Esophagus squamous epithelium (tissue), 5 donors: ENCODE results near the gene MPPED2. TPM values are rescaled to one million over a fixed set of nuclear protein-coding genes. Genes with fewer than 3 reads are reported as not detected.

Experiments used
- DNase-seq: peaks from one replicate; lab custom pipeline; 2025; lab: John Stamatoyannopoulos, UW
- H3K27ac ChIP-seq, 4 donors: fragments of 200-600 bp; sonication (generic); one replicate each; pipeline ENCODE4 v1.5.1; 2016 to 2019; ENCODE audit warnings: mild to moderate bottlenecking in 1 of 4
- H3K27me3 ChIP-seq, 4 donors: fragments of 200-600 bp; sonication (generic); 1 replicate in 3 of 4; 2 replicates in 1 of 4; pipeline versions ENCODE4 v1.5.1 to v1.6.0; 2017 to 2021; ENCODE audit warnings: antibody characterized with exemption in 1 of 4
- H3K36me3 ChIP-seq, 3 donors: fragments of 200-600 bp; sonication (generic); one replicate each; pipeline ENCODE4 v1.5.1; 2016 to 2019
- H3K4me1 ChIP-seq, 3 donors: fragments of 200-600 bp; sonication (generic); one replicate each; pipeline ENCODE4 v1.5.1; 2017 to 2019
- H3K4me3 ChIP-seq, 4 donors: fragments of 200-600 bp; sonication (generic); 1 replicate in 3 of 4; 2 replicates in 1 of 4; pipeline ENCODE4 v1.5.1; 2016 to 2019; ENCODE audit warnings: mild to moderate bottlenecking in 2 of 4, moderate library complexity in 1 of 4
- H3K9me3 ChIP-seq, 3 donors: fragments of 200-600 bp; sonication (generic); one replicate each; pipeline ENCODE4 v1.5.1; 2016 to 2019
- POLR2A ChIP-seq, 4 donors: fragments of 450-650 bp; IDR thresholded peaks; one replicate each; pipeline ENCODE4 v1.6.1; 2017; ENCODE audit warnings: antibody characterized with exemption in 4 of 4, mild to moderate bottlenecking in 4 of 4, moderate library complexity in 3 of 4
- WGBS, 2 donors: methylation state at CpG; one replicate each; pipeline ENCODE4 v1.1.5; 2018; 5-methylcytosine and 5-hydroxymethylcytosine counted together
- intact Hi-C: fragments of 100-400 bp; cut with DNase I; formaldehyde crosslinking; loops from one replicate; pipeline ENCODE4 v1.15.0; 2022
- total RNA-seq, 4 donors: library from RNA; depleted of rRNA; stranded (reverse); fragments of >200 nt; gene quantifications; one replicate each; pipeline ENCODE4 v1.1.0, GENCODE V29; 2016
- TF ChIP-seq, protein P1 (sequence below), 6 experiments: fragments of 450-650 bp in 4 of 6; fragments of 200-600 bp in 2 of 6; sonication (generic) in 2 of 6; IDR thresholded peaks; one replicate each; pipeline ENCODE4 v1.5.1; 2016 to 2019; ENCODE audit warnings: antibody characterized with exemption in 6 of 6, mild to moderate bottlenecking in 4 of 6, moderate library complexity in 4 of 6
- donor health status: DM: yes; HTN: yes; CAD: no.

MPPED2 gene
- total RNA-seq, 4 donors from 2014 or later, result 0.49 to 3.2 (median 1.8) TPM

DNA sequence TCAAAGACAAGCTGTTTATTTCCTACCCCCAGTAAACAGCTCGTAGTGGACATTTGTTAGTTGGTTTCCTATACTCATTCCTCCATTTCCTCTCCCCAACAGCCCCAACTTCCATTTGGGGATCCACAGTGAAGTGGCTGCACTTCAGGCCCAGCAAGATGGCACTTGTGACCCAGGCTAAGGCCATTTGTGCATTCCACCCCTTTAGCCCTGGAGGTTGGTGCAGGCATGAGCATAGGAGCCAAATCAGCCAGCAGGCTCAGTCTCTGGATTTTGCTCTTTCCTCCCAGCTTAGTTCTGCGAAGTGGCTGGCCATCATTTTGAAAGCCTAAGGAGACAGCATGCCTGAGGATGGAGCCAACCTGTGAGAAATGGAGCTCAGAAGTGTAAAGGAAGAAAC lies 122.9 kb downstream of the MPPED2 start:
- intact Hi-C loops, result no loop called here
- no peak for TF ChIP-seq POLR2A (IDR thresholded peaks at IDR 0.05)
- TF ChIP-seq, protein P1, sequence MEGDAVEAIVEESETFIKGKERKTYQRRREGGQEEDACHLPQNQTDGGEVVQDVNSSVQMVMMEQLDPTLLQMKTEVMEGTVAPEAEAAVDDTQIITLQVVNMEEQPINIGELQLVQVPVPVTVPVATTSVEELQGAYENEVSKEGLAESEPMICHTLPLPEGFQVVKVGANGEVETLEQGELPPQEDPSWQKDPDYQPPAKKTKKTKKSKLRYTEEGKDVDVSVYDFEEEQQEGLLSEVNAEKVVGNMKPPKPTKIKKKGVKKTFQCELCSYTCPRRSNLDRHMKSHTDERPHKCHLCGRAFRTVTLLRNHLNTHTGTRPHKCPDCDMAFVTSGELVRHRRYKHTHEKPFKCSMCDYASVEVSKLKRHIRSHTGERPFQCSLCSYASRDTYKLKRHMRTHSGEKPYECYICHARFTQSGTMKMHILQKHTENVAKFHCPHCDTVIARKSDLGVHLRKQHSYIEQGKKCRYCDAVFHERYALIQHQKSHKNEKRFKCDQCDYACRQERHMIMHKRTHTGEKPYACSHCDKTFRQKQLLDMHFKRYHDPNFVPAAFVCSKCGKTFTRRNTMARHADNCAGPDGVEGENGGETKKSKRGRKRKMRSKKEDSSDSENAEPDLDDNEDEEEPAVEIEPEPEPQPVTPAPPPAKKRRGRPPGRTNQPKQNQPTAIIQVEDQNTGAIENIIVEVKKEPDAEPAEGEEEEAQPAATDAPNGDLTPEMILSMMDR (IDR thresholded peaks at IDR 0.05), result no peak
- H3K9me3 ChIP-seq, result no peaks in the 10 kb centered on the region
- no peaks in the 10 kb centered on the region for H3K27me3 ChIP-seq
- H3K36me3 ChIP-seq, result no peaks in the 10 kb centered on the region
- WGBS, 2 donors, result 72 to 89% methylated on average over 2 of the region's 2 CpGs
- H3K4me1 ChIP-seq, result no peaks in the 10 kb centered on the region
- no peak overlapping the region for H3K27ac ChIP-seq
- H3K4me3 ChIP-seq, result no peak overlapping the region
- DNase-seq, result no peak

DNA sequence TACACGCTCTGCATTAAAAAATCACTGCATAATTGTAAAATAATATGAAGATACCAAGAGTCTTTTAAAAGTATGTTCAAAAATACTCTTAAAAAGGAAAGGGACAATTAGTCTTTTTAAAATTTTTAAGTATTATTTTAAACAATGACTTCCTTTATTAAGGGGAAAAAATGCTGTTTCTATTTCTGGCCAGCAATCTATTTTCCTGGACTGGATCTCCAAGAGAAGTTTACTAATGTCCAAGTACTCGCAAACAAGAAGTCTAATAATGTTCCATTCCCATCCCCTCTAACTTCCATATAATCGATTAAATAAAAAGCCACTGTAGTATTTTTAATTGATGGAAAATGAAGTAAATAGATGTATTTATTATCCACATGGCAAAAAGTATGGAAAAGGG lies 123.7 kb downstream of the MPPED2 start:
- intact Hi-C loops, result no loop called here
- WGBS, 2 donors, result 72 to 77% methylated on average over 3 of the region's 3 CpGs
- Histone ChIP-seq H3K4me1 (no peaks in the 10 kb centered on the region), H3K36me3 (no peaks in the 10 kb centered on the region), H3K4me3 (no peak overlapping the region), H3K27me3 (no peaks in the 10 kb centered on the region), H3K9me3 (no peaks in the 10 kb centered on the region), H3K27ac (no peak overlapping the region)
- no peak for DNase-seq
- no peak for TF ChIP-seq POLR2A (IDR thresholded peaks at IDR 0.05)
- TF ChIP-seq, protein P1 (IDR thresholded peaks at IDR 0.05), result no peak

DNA sequence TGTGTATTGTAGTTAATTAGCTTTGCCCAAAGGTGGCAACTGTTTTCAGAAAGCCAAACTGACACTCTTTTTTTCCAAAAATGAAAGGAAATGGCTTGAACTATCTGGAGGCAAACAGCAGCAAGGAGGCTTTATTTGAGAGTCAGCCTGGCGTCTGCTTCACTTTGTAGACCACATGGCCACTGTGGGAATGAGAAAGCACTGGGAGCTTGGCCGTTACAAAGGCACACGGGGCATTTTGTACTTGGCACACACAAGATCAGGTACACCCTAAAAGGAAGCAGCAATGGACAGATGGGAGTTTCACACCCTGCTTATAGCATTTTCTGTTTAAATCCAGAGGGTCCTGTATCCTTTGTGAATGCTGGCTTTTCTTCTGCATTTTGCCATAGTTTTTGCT lies 126.3 kb downstream of the MPPED2 start:
- peaks cover 0 to 4% (median 0%) of the 10 kb centered on the region in 3 donors for H3K4me1 ChIP-seq
- H3K27me3 ChIP-seq, result no peaks in the 10 kb centered on the region
- no peak overlapping the region for H3K27ac ChIP-seq
- intact Hi-C loops, result no loop called here
- TF ChIP-seq, protein P1 (IDR thresholded peaks at IDR 0.05), result no peak
- no peak for TF ChIP-seq POLR2A (IDR thresholded peaks at IDR 0.05)
- no peak for DNase-seq
- H3K4me3 ChIP-seq, result no peak overlapping the region
- no peaks in the 10 kb centered on the region for H3K9me3 ChIP-seq
- no peaks in the 10 kb centered on the region for H3K36me3 ChIP-seq
- 66 to 83% methylated on average over 3 of the region's 3 CpGs for WGBS, 2 donors

DNA sequence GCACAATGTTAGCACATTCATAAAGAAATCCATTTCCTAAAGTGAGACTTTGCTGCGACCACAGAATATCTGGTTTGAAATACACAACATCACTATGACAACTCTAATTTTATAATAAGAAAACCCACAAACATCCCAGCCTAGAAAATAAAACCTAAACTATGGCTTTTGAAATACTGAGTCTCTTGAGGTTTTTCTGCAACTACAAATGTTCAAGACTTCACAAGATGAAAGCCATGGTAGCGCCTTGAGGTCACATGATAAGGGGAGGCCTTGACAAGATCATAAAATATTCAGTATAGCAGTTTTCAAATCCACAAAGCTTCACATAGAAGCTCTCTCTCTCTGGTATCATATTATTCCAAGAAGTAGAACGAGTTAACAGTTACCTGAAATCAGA lies 126.8 kb downstream of the MPPED2 start:
- Histone ChIP-seq H3K4me1 (peaks cover 0 to 9% (median 3%) of the 10 kb centered on the region in 3 donors), H3K4me3 (no peak overlapping the region), H3K27me3 (no peaks in the 10 kb centered on the region), H3K27ac (no peak overlapping the region), H3K36me3 (no peaks in the 10 kb centered on the region), H3K9me3 (no peaks in the 10 kb centered on the region)
- intact Hi-C loops, result no loop called here
- DNase-seq, result no peak
- TF ChIP-seq POLR2A (IDR thresholded peaks at IDR 0.05), result no peak
- TF ChIP-seq, protein P1 (IDR thresholded peaks at IDR 0.05), result no peak
- 81 to 82% methylated on average over 3 of the region's 3 CpGs for WGBS, 2 donors

DNA sequence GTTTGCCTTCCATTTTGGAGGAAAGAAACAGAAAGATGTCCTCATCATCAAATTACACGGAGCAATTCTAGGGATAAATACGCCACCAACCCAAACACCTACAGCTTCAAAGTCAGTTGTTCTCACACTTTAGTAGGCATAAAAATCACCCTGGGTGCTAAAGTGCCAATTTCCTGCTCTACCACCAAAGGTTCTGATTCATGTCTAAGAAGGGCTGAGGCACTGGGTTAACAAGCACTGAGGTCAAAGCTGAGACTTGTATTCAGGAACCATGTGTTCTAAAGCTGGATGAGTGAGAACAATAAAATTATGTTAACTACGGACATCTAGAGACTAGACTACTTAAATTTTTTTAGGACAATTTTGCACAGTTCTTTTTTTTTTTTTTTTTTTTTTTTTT lies 127.6 kb downstream of the MPPED2 start:
- DNase-seq, result no peak
- 80 to 87% methylated on average over 3 of the region's 3 CpGs for WGBS, 2 donors
- Histone ChIP-seq H3K36me3 (no peaks in the 10 kb centered on the region), H3K27me3 (no peaks in the 10 kb centered on the region), H3K27ac (no peak overlapping the region), H3K4me1 (peaks cover 0 to 17% (median 6%) of the 10 kb centered on the region in 3 donors), H3K9me3 (no peaks in the 10 kb centered on the region), H3K4me3 (no peak overlapping the region)
- TF ChIP-seq, protein P1 (IDR thresholded peaks at IDR 0.05), result no peak
- no peak for TF ChIP-seq POLR2A (IDR thresholded peaks at IDR 0.05)
- intact Hi-C loops, result no loop called here
